GM13977 (cell line): Measurements from ENCODE around the gene TNFSF8.

ENCODE experiments used
- DNase-seq: peaks from one replicate; pipeline ENCODE4 v3.0.0; 2012; ENCODE audit warnings: low spot score
- CTCF ChIP-seq: IDR thresholded peaks from 2 replicates; pipeline ENCODE4 v1.5.1; 2012; ENCODE audit warnings: mild to moderate bottlenecking, control low read depth; ENCODE audit not compliant: insufficient read depth; ENCODE audit errors: extremely low read depth, missing control alignments
- in situ Hi-C: fragments of 300-500 bp; cut with MboI; formaldehyde crosslinking; loops from one replicate; pipeline ENCODE4 v1.12.0; 2022; ENCODE audit warnings: low sequenced_read_pairs, low pct_unique_long_range_greater_than_20kb, mixed read lengths, inconsistent platforms; ENCODE audit not compliant: unreplicated experiment

Gene TNFSF8

DNA sequence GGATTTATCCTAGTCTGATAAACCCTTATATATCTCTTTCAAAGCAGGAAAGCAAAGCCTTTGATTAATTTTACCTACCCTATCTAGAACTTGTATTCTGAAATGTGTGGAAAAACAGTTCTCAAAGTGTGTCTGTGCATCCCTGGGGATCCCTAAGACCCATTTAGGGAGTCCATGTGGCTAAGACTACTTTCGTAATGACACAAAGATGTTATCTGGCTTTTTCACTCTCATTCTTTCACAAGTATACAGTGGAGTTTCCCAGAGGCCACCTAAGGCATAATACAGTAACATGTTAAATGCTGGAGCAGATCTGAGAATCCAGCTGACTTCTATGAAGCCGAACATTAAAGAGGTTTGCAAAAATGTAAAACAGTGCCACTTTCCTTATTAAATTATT is 70.2 kb downstream of the TNFSF8 start:
- no peak for TF ChIP-seq CTCF
- in situ Hi-C loops, result no loop called here
- DNase-seq, result no peak

GRCh38 chr9:114856942-114857315 is 73.5 kb downstream of the TNFSF8 start:
- in situ Hi-C loops, result no loop called here
- no peak for TF ChIP-seq CTCF
- DNase-seq, result no peak

DNA sequence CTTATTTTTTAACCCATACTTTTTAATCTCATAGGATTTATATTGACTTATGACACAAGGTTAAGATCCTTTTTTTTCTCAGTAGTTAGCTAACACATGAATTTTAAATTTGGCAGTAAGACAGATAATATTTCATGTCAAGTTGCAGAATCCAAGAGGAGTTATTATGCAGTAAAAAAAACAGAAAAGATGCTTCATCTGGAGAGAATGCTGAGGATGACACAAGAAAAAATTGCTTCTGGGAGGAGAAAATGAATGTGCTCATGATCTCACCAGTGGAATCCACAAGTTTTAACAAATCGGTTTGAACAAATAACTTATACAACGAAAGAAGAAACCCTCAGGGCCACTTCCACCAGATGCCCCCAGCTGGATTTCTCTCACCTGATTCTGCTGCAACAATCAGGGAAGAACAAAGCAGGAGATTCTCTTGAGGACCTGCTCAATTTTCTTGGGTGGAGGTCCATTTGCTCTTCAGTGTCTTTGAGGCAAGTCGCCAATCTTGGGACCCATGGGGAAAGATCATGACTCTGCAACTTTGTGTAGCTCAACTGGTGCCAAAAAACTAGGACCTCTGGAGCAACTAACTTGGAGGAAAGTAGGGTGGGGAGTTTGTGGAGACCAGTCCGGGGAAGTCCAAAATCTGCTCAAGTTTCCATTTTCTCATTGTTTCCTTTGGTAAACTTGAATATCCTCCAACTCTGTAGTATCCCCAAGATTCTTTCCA is 74.0 kb downstream of the TNFSF8 start:
- in situ Hi-C loops, result no loop called here

DNA sequence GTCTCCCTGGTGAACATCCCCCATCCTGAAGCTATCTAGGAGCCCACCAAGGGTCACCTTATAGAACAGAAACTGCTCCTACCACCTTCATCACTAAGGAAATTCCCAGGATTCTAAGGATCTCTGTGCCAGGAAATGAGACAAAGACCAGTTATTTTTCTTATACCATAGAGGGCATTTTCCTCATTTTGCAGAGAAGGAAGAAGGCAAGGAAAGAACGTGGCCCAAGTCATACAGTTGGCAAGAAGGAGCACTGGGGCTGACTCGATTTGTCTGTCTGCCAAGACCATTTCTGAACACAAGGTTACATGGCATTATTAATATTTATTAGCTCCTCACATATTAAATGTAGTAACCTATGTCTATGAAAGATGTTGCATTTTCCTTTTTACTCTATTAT is 74.9 kb downstream of the TNFSF8 start:
- DNase-seq, result no peak
- in situ Hi-C loops, result no loop called here
- no peak for TF ChIP-seq CTCF

More for the DNA sequence above, 74.0 kb downstream of the TNFSF8 start:
- TF ChIP-seq CTCF, result no peak
- DNase-seq, result no peak

- in situ Hi-C loops, result no loop called here
- no peak for DNase-seq
- no peak for TF ChIP-seq CTCF
Observed at GRCh38 chr9:114854736-114855355, 75.5 kb downstream of the TNFSF8 start.

DNA sequence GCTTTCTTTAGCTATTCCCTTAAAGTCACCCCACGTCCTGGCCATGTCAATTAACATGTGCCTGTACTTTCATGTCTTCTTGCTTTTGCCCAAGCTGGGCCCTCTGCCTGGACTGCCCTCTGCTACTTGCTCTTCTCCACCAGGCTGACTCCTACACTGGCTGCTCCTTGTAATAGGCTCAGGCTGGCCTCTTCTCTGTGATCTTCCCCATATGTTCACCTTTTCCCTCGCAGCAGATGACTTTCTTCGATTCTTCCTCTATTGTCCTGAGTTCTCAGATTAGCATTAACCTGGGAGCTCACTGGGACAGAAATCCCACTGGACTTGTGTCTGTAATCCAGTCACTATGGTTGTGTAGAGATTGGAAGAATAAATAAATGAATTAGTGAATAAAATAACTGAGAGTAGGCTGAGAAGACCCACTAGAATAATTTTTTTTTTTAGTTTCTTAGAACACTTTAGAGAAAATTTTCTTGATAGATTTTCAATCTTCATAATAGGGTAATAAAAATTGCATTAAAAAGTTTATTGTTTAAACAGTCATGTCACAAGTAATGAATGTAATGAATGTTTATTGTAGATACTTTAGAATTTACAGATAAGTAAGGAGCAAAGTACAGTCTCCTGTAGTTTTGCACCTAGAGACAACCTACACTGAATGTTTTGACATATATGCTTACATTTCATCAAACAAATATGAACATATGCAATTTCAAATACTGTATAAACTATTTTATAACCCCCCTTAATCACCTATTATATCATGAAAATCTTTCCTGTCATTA is 77.1 kb downstream of the TNFSF8 start:
- DNase-seq, result no peak
- no peak for TF ChIP-seq CTCF
- in situ Hi-C loops, result no loop called here
